Measurements from ENCODE around the gene HDAC9. TPM values are rescaled to one million over a fixed set of nuclear protein-coding genes. Genes with fewer than 3 reads are reported as not detected.

The HDAC9 gene
- total and polyA plus RNA-seq, 2 donors (not counting 1 experiment from before 2014, with no cell fraction given): 2.9 to 7.9 TPM

DNA sequence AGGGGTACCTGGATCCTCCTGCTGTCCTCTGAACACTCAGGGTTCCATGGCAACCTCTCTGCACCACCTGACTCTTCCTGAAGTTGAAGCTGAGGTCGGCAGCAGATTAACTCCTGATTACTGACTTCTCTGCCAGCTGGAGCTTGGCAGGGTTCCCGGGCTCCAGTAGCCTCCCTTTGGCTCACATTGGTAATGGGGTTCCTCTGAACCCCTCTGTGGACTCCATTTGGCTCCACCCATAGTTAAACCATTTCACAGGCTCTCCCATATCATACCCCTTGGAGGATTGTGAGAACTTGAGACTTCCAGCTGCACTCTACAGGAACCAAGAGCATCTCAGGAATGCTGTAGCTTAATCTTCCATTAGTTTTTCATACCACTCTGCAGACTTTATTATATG is 292.5 kb downstream of the HDAC9 start:
- H2AFZ ChIP-seq (ENCODE audit: low read length): no peak overlapping the region
- no peak overlapping the region for H3K4me3 ChIP-seq (replicated peaks in 1 of 4; ENCODE audit: control extremely low read depth in 1 of 4, insufficient read depth in 1 of 4, low read depth in 3 of 4, low read length in 4 of 4)
- no peak overlapping the region for H3K4me2 ChIP-seq (ENCODE audit: extremely low read depth, insufficient read depth, low read length)
- DNase-seq (ENCODE audit: low read depth in 2 of 2): no peak
- H3K9me3 ChIP-seq (ENCODE audit: control insufficient read depth, insufficient read depth, low read depth, low read length): no peaks in the 10 kb centered on the region
- no peaks in the 10 kb centered on the region for H3K4me1 ChIP-seq (ENCODE audit: control insufficient read depth, extremely low read depth, insufficient read depth, low read length)
- no peak for TF ChIP-seq EZH2 (IDR thresholded peaks at IDR 0.05; ENCODE audit: low read length, missing control alignments)
- TF ChIP-seq, protein P1, sequence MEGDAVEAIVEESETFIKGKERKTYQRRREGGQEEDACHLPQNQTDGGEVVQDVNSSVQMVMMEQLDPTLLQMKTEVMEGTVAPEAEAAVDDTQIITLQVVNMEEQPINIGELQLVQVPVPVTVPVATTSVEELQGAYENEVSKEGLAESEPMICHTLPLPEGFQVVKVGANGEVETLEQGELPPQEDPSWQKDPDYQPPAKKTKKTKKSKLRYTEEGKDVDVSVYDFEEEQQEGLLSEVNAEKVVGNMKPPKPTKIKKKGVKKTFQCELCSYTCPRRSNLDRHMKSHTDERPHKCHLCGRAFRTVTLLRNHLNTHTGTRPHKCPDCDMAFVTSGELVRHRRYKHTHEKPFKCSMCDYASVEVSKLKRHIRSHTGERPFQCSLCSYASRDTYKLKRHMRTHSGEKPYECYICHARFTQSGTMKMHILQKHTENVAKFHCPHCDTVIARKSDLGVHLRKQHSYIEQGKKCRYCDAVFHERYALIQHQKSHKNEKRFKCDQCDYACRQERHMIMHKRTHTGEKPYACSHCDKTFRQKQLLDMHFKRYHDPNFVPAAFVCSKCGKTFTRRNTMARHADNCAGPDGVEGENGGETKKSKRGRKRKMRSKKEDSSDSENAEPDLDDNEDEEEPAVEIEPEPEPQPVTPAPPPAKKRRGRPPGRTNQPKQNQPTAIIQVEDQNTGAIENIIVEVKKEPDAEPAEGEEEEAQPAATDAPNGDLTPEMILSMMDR (conservative IDR thresholded peaks at IDR 0.05 in 1 of 2, IDR thresholded peaks at IDR 0.05 in 1 of 2; ENCODE audit: low read depth in 1 of 2, low read length in 2 of 2): no peak
- no peak overlapping the region for H3K27ac ChIP-seq (ENCODE audit: insufficient read depth, low read length)
- H3K79me2 ChIP-seq (ENCODE audit: control insufficient read depth, insufficient read depth, low read length): no peaks in the 10 kb centered on the region
- H3K27me3 ChIP-seq (ENCODE audit: control insufficient read depth, insufficient read depth, low read length): no peaks in the 10 kb centered on the region
- H4K20me1 ChIP-seq (ENCODE audit: control insufficient read depth, extremely low read depth, insufficient read depth, low read length): no peaks in the 10 kb centered on the region
- H3K36me3 ChIP-seq (ENCODE audit: control insufficient read depth, insufficient read depth, low read length): no peaks in the 10 kb centered on the region
- no peak overlapping the region for H3K9ac ChIP-seq (ENCODE audit: insufficient read depth, low read length)

DNA sequence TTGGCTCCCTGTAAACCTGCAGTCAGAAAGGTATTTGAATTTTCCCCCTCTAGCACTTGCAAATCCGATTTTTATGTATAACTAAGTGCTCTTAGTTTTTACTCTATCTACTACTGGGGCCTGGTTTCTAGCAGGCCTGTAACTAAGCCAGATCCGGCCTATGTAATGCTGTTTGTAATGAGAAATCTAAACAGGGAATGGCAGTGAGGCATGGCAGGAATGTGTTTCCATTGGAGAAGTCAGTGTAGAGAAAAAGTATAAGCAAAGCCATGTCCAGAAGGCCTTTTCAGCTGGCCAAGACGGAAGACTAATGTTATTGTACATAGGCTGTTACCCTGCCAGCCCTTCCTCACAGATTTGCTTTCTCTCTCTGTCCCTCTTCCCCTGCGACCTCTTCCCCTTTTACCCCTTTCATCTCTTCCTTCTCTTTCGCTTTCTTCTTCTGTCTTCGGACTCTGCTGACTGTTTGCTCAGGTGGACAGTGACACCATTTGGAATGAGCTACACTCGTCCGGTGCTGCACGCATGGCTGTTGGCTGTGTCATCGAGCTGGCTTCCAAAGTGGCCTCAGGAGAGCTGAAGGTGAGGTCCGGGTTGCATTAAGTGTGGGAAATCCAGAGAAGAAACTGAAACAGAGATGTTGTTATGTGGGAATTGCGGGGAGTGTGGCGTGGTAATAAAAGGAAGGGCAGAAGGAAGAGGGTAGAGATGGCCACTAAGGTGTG is 297.5 kb downstream of the HDAC9 start:
- DNase-seq (ENCODE audit: low read depth in 2 of 2): peak; percentile 52 to 66
- Histone ChIP-seq H3K4me1 (ENCODE audit: control insufficient read depth, extremely low read depth, insufficient read depth, low read length) (no peaks in the 10 kb centered on the region), H3K4me2 (ENCODE audit: extremely low read depth, insufficient read depth, low read length) (peak overlapping the region; percentile 55), H3K27me3 (ENCODE audit: control insufficient read depth, insufficient read depth, low read length) (no peaks in the 10 kb centered on the region), H3K36me3 (ENCODE audit: control insufficient read depth, insufficient read depth, low read length) (no peaks in the 10 kb centered on the region), H3K9me3 (ENCODE audit: control insufficient read depth, insufficient read depth, low read depth, low read length) (no peaks in the 10 kb centered on the region), H2AFZ (ENCODE audit: low read length) (peak overlapping the region; percentile 91), H3K4me3 (replicated peaks in 1 of 4; ENCODE audit: control extremely low read depth in 1 of 4, insufficient read depth in 1 of 4, low read depth in 3 of 4, low read length in 4 of 4) (no peak overlapping the region), H3K27ac (ENCODE audit: insufficient read depth, low read length) (no peak overlapping the region), H3K9ac (ENCODE audit: insufficient read depth, low read length) (no peak overlapping the region), H4K20me1 (ENCODE audit: control insufficient read depth, extremely low read depth, insufficient read depth, low read length) (no peaks in the 10 kb centered on the region), H3K79me2 (ENCODE audit: control insufficient read depth, insufficient read depth, low read length) (no peaks in the 10 kb centered on the region)
- TF ChIP-seq EZH2 (IDR thresholded peaks at IDR 0.05; ENCODE audit: low read length, missing control alignments): no peak
- TF ChIP-seq, protein P1 (conservative IDR thresholded peaks at IDR 0.05 in 1 of 2, IDR thresholded peaks at IDR 0.05 in 1 of 2; ENCODE audit: low read depth in 1 of 2, low read length in 2 of 2): no peak

GRCh38 chr7:18796216-18796615 is 300.7 kb downstream of the HDAC9 start:
- TF ChIP-seq EZH2 (IDR thresholded peaks at IDR 0.05; ENCODE audit: low read length, missing control alignments): no peak
- TF ChIP-seq, protein P1 (conservative IDR thresholded peaks at IDR 0.05 in 1 of 2, IDR thresholded peaks at IDR 0.05 in 1 of 2; ENCODE audit: low read depth in 1 of 2, low read length in 2 of 2): no peak
- Histone ChIP-seq H3K79me2 (ENCODE audit: control insufficient read depth, insufficient read depth, low read length) (no peaks in the 10 kb centered on the region), H3K36me3 (ENCODE audit: control insufficient read depth, insufficient read depth, low read length) (no peaks in the 10 kb centered on the region), H3K27me3 (ENCODE audit: control insufficient read depth, insufficient read depth, low read length) (no peaks in the 10 kb centered on the region), H2AFZ (ENCODE audit: low read length) (no peak overlapping the region), H3K27ac (ENCODE audit: insufficient read depth, low read length) (no peak overlapping the region), H3K4me3 (replicated peaks in 1 of 4; ENCODE audit: control extremely low read depth in 1 of 4, insufficient read depth in 1 of 4, low read depth in 3 of 4, low read length in 4 of 4) (no peak overlapping the region), H3K4me2 (ENCODE audit: extremely low read depth, insufficient read depth, low read length) (no peak overlapping the region), H3K9me3 (ENCODE audit: control insufficient read depth, insufficient read depth, low read depth, low read length) (no peaks in the 10 kb centered on the region), H3K9ac (ENCODE audit: insufficient read depth, low read length) (no peak overlapping the region), H3K4me1 (ENCODE audit: control insufficient read depth, extremely low read depth, insufficient read depth, low read length) (no peaks in the 10 kb centered on the region), H4K20me1 (ENCODE audit: control insufficient read depth, extremely low read depth, insufficient read depth, low read length) (no peaks in the 10 kb centered on the region)
- DNase-seq (ENCODE audit: low read depth in 2 of 2): no peak

Measured in fibroblast of lung (primary cell).